GM21381 (cell line): ENCODE results near the gene HAUS7.

Experiments
- ATAC-seq: cut with Tn5 transposase; IDR thresholded peaks from one replicate; pipeline ENCODE4 v1.9.1; 2021; ENCODE audit warnings: mild to moderate bottlenecking, moderate library complexity; ENCODE audit not compliant: unreplicated experiment

HAUS7 gene

GRCh38 chrX:153457136-153457825 lies 13.1 kb downstream of the HAUS7 start:
- no peak for ATAC-seq

- no peak for ATAC-seq
Observed at GRCh38 chrX:153456704-153457103, 13.7 kb downstream of the HAUS7 start.

GRCh38 chrX:153456161-153456560 lies 14.2 kb downstream of the HAUS7 start:
- ATAC-seq: no peak

- ATAC-seq: no peak
Observed at GRCh38 chrX:153455571-153455970, 14.8 kb downstream of the HAUS7 start.

GRCh38 chrX:153454901-153455550 lies 15.3 kb downstream of the HAUS7 start:
- ATAC-seq: no peak

- ATAC-seq: no peak
Observed at GRCh38 chrX:153450949-153451277, 19.5 kb downstream of the HAUS7 start.

GRCh38 chrX:153450114-153450948 lies 20.0 kb downstream of the HAUS7 start:
- ATAC-seq: no peak

- no peak for ATAC-seq
Observed at GRCh38 chrX:153449368-153450113, 20.8 kb downstream of the HAUS7 start.

- no peak for ATAC-seq
Observed at GRCh38 chrX:153448556-153449367, 21.6 kb downstream of the HAUS7 start.

GRCh38 chrX:153447581-153447960 lies 22.8 kb downstream of the HAUS7 start:
- ATAC-seq: no peak

- ATAC-seq: no peak
Observed at GRCh38 chrX:153446950-153447580, 23.3 kb downstream of the HAUS7 start.

GRCh38 chrX:153446636-153446936 lies 23.8 kb downstream of the HAUS7 start:
- no peak for ATAC-seq

GRCh38 chrX:153445856-153446635 lies 24.3 kb downstream of the HAUS7 start, which contains the start of gene TREX2:
Gene TREX2 (minus strand): TSS chrX:153446056. CDS start chrX:153445430, 626 bp downstream.
- ATAC-seq: no peak

- ATAC-seq: no peak
Observed at GRCh38 chrX:153445106-153445855, 25.1 kb downstream of the HAUS7 start.

GRCh38 chrX:153444333-153445011 lies 25.9 kb downstream of the HAUS7 start:
- no peak for ATAC-seq

GRCh38 chrX:153443476-153444332 lies 26.7 kb downstream of the HAUS7 start:
- ATAC-seq: no peak

GRCh38 chrX:153442463-153442862 lies 27.9 kb downstream of the HAUS7 start:
- ATAC-seq: no peak
